RWPE1 (cell line): Measurements from ENCODE around the gene FBXO21.

Experiments used
- CTCF ChIA-PET: fragments of 350-600 bp; sonication (Branson Sonifier 250); formaldehyde crosslinking; extraction: SDS; loops from one replicate; lab custom pipeline; 2021; lab: Yijun Ruan, JAX
- POLR2A ChIA-PET: fragments of 400-600 bp; formaldehyde crosslinking; extraction: SDS; loops from one replicate; lab custom pipeline; 2020; ENCODE audit warnings: antibody characterized with exemption; ENCODE audit not compliant: low non-redundant PET; lab: Yijun Ruan, JAX
- DNase-seq: peaks from one replicate; pipeline ENCODE4 v3.0.0; 2012; ENCODE audit warnings: low spot score
- H3K27ac ChIP-seq: fragments of 450-650 bp; 2 replicates; pipeline ENCODE4 v1.5.1; 2017
- CTCF ChIP-seq: fragments of 450-650 bp; conservative IDR thresholded peaks from 2 replicates; pipeline ENCODE4 v1.5.1; 2017; ENCODE audit warnings: low read depth, mild to moderate bottlenecking

The FBXO21 gene

GRCh38 chr12:117119592-117120198 is 70.6 kb downstream of the FBXO21 start:
- peak; percentile 41 for DNase-seq
- no peak overlapping the region for H3K27ac ChIP-seq
- TF ChIP-seq CTCF = peak; percentile 59
- POLR2A ChIA-PET = no interaction called here
- CTCF ChIA-PET = interaction anchor here (0.6 to 2.5 kb wide), 8 partner anchors 14 to 1284 kb away, joined by 3 to 12 read pairs (median 3); no protein-coding TSS in a partner anchor

DNA sequence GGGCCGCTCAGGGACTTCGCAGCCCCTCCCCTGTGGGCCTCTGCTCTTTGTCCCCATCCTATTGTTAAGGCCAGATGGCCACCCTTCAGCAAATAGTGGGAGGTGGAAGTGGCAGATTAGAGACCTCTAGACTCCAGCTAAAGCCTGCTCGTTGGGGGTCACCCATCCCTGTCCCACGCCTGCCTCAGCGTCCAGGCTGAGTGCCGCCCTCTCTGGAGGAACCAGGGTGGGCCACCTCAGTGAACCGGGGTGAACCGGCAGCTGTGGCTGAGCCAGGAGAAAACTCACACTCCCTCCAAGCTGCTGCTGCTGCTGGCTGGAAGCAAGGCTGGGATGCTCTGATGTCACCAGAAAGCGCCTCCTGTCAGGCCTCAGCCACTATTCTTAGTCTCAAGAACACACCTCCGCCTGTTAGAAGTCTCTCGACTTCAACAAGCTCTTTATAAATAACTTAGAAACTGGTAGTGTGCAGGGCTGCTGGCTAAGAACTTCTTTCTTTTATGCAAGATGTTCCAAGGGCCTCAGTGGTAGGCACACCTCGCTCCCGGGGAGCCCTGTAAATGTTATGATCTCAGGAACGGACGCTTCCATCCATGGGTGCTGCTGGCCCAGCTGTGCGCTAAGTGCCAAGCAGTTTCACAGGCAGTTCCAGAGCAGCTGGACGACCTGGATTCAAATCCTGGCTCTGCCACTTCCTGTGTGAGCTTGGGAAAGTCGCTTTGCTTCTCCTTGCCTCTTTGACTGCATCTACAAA is 71.3 kb downstream of the FBXO21 start:
- TF ChIP-seq CTCF = no peak
- ChIA-PET POLR2A (no interaction called here), CTCF (interaction anchor here (0.5 to 2.5 kb wide), 7 partner anchors 19 to 1283 kb away, joined by 3 to 12 read pairs (median 3); no protein-coding TSS in a partner anchor)
- DNase-seq = no peak
- no peak overlapping the region for H3K27ac ChIP-seq

DNA sequence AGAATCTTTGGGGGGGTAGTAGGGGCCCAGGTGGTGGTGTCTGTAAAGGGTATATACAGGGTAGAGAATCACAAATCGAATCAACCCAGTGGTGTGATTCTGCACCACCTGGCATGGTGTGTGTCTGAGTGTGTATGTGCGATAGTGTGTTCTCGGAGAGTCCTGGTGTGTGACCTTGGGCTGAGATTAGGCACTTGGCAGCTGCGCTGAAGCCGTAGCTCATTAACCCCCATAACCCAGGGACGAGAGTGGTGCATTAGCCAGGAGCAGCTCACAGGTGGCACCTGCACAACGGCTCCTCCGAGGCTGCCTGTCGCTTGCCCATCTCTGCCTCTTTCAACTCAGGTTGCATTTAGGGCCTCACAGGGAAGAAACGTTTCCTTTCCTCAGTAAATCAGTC is 75.5 kb downstream of the FBXO21 start:
- CTCF ChIA-PET = no interaction called here
- POLR2A ChIA-PET = no interaction called here
- TF ChIP-seq CTCF = no peak
- DNase-seq = no peak
- H3K27ac ChIP-seq = no peak overlapping the region

DNA sequence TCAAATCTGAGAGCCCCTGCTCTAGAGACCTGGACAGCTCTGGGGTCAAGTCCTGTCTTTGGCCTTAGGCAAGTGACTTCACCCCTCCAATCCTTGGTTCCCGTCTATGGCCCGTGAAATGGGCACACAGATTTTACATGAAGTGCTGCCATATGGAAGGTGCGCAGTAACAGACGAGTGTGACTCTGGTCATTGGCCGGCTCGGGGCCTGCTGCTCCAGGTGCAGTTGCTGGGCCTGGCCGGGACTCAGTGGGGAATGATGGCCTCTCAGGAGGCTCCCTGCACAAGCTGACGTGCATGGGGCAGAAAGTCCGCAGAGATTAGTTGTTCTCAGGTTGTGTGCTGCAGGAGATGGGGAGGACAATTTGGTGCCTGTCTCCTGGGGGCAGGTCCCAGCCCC is 77.0 kb downstream of the FBXO21 start:
- ChIA-PET CTCF (no interaction called here), POLR2A (no interaction called here)
- no peak for TF ChIP-seq CTCF
- DNase-seq = no peak
- no peak overlapping the region for H3K27ac ChIP-seq

DNA sequence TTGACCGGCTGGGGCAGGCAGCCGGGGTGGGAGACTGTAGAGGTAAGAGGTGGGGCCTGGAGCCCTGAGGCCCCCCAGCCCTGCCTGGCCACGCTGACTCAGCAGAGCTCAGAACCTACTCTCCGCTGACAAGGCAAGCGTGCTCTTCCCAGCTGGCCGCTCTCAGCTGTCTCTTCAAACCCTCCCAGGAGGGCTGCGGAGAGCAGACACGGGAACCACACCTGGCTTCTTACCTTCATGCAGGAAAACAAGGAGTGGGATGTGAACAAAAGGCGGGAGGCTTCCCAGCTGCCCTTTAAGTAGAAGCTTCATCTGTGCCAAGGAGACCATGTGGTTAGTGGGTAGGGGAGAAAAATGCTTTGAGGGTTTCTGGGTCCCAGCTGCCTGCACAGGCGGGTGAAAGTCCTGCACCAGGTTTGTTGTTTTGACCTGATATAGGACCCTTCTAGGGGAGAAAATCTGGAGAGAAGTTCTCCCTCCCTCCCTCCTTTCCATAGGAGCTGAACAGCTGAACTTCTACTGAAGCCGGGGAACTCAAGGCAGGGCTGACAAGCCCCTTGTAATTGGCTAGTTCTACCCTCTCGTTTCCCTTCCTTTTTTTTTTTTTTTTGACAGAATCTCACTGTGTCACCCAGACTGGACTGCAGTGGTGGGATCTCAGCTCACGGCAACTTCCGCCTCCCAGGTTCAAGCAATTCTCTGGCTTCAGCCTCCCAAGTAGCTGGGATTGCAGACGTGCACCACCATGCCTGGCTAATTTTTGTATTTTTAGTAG is 78.3 kb downstream of the FBXO21 start:
- no peak overlapping the region for H3K27ac ChIP-seq
- no peak for TF ChIP-seq CTCF
- no peak for DNase-seq
- POLR2A ChIA-PET = no interaction called here
- CTCF ChIA-PET = interaction anchor here (0.8 kb wide), 1 partner anchor 408 kb away, joined by 5 read pairs; no protein-coding TSS in a partner anchor

- no peak for DNase-seq
- ChIA-PET POLR2A (no interaction called here), CTCF (no interaction called here)
- no peak overlapping the region for H3K27ac ChIP-seq
- no peak for TF ChIP-seq CTCF
Observed at GRCh38 chr12:117111386-117111785, 78.9 kb downstream of the FBXO21 start.
